ENCODE results near the gene PPP1R1B.

Gene PPP1R1B

GRCh38 chr17:39600288-39600996 is 26.3 kb upstream of the PPP1R1B start:
- DNase-seq (ENCODE audit: low read depth in 2 of 2): no peak

GRCh38 chr17:39600997-39601597 is 25.7 kb upstream of the PPP1R1B start:
- no peak for DNase-seq (ENCODE audit: low read depth in 2 of 2)

- DNase-seq (ENCODE audit: low read depth in 2 of 2): no peak
Observed at GRCh38 chr17:39601758-39602532, 24.8 kb upstream of the PPP1R1B start.

GRCh38 chr17:39602533-39603303 is 24.0 kb upstream of the PPP1R1B start:
- no peak for DNase-seq (ENCODE audit: low read depth in 2 of 2)

DNA sequence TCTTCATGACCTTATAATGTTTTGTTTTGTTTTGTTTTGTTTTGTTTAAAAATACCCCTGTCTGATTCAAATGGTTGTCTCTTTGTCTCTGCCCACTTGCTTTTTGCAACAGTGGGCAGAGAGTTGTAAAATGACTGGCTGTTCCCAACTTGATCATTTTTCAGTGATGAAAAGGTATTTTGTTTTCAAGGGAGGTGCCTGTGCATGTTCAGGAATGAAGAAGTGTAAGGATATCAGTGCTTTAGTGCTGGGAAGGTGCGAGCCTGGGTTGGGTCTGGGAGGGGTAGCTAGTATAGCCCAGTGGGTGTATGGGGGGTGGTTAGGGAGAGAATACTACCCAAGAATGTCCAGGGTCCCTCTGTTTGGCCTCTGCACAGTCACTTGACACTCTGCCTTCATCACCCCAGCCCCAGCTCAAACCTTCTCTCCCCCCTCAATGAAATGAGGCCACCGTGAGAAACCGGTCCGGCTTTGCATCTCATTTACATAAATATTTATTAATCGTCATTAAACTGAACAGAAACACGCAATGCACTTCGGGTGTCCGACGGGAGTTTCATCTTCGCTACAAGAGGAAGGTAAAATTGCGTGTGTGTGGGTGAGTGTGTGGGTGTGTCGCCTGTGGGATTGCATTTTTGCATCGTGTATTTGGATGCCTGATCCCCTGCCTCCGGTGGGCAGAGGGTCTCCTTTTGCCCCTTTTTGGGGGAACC is 23.3 kb upstream of the PPP1R1B start:
- no peak for DNase-seq (ENCODE audit: low read depth in 2 of 2)

DNA sequence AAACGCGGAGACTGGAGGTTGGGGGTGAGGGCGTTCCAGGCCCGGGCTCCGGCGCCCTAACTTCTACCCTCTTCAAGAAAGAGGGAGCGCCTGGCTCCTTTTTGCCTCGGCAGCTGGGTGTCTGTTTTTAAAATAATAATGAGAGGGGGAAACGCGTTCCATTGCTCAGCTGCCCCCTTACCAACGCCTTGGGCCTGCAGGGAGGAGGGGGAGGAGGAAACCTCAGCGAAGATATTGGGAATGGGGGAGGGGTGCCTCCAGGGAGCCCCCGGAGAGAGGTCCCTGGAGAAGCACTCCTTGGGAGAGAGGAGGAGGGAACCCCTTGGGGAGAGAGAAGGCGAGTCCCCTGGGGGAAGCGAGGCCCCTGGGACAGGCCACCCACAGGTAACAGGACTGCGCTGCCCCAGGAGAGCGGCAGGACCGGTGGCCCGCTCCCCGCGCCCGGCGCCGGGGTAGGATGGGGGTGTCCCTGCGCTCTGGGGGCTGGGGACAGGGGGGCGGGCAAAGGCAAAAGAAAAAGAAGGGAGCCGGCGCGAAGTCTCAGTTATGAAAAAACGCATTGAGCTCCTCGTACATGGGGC is 21.8 kb upstream of the PPP1R1B start:
- no peak for DNase-seq (ENCODE audit: low read depth in 2 of 2)

DNA sequence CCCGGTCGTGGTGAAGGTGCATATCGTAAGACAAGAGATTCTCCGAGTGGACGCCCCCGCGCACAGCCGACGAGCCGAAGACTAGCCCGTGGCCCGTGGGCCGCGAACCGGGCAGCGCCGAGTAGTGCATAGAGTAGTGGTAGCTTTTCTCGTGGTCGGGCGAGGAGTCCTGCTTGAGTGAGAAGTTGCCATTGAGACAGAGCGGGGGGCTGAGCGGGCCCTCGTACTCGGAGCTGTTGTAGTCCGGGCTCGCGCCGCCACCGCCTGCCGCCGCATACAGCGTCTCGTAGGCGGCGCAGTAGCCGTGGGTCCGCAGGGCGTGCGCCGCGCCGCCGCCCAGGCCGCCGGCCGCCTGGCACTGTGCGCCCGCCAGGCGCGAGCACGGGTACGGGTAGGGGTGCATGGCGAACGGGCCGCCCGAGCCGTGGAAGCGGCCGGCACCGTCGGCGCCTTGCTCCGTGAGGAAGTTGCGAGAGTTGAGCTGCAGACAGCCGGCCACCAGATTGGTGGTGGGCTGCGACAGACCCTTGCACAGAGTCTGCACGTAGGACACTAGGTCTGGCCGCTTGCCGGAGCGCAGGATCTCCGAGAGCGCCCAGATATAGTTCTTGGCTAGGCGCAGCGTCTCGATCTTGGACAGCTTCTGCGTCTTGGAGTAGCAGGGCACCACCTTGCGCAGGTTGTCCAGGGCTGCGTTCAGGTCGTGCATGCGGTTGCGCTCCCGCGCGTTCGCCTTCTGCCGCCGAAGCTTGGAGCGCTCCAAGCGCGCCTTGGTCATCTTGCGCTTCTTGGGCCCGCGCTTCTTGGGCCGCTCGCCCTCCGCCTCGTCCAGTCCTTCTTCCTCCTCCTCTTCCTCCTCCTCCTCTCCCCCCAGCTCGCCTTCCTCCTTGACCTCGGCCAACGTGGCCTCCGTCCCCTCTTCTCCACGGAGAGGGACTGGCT is 21.0 kb upstream of the PPP1R1B start:
- DNase-seq (ENCODE audit: low read depth in 2 of 2): no peak

- no peak for DNase-seq (ENCODE audit: low read depth in 2 of 2)
Observed at GRCh38 chr17:39606434-39607056, 20.2 kb upstream of the PPP1R1B start.

DNA sequence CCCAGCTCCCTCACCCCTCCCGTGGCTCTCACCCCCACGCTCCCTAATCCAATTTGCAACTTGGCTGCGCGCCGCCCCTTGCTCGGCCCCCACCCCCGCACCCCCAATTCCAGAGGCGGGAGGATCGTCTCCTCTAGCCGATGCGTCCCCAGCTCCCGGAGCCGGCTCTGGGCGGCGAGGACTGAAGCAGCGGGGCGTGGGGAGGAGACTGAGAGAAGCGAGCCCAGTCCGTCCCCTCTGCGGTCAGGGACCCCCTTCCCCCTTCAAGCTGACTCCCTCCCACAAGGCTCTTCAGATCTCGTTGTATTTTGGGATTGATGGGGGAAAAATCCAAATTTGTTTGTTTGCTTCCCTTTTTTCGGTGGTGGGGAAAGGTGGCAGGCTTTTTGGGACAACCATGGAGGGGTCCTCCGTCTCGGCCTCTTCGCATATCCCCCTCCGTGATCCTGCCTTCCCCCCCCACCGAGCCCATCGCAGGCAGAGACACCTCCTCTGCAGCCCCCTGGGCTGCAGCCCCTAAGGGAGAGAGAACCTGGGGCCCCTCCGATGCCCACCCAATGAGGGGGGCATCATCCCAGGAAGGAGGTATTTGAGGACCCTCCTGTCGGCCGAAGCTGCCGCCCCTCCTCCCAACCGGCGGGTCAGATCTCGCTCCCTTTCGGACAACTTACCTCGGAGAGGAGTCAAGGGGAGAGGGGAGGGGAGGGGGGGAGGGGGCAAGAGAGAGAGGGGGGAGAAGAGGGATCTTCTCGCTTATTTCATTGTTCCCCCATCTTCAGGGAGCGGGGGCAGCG is 19.5 kb upstream of the PPP1R1B start:
- no peak for DNase-seq (ENCODE audit: low read depth in 2 of 2)

DNA sequence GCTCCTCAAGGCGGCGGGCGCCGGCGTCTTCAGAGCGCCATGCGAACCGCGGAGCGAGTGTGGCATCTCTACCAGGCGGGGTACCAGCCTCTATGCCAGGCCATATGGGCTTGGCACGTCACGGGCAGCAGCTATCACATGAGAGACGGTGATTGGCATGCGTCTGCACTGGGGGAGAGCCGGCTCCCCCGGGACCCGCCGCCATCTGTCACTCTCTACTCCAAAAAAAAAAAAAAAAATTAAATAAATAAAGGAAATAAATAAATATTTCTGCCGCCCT is 19.0 kb upstream of the PPP1R1B start, which contains the start of gene NEUROD2:
NEUROD2 (minus strand) TSS at position 70 of the 280 bp plus-strand sequence. CDS start 1,321 bp downstream, outside the sequence.
- no peak for DNase-seq (ENCODE audit: low read depth in 2 of 2)

- DNase-seq (ENCODE audit: low read depth in 2 of 2): no peak
Observed at GRCh38 chr17:39608142-39608981, 18.4 kb upstream of the PPP1R1B start.

GRCh38 chr17:39609416-39610025 is 17.2 kb upstream of the PPP1R1B start:
- no peak for DNase-seq (ENCODE audit: low read depth in 2 of 2)

DNA sequence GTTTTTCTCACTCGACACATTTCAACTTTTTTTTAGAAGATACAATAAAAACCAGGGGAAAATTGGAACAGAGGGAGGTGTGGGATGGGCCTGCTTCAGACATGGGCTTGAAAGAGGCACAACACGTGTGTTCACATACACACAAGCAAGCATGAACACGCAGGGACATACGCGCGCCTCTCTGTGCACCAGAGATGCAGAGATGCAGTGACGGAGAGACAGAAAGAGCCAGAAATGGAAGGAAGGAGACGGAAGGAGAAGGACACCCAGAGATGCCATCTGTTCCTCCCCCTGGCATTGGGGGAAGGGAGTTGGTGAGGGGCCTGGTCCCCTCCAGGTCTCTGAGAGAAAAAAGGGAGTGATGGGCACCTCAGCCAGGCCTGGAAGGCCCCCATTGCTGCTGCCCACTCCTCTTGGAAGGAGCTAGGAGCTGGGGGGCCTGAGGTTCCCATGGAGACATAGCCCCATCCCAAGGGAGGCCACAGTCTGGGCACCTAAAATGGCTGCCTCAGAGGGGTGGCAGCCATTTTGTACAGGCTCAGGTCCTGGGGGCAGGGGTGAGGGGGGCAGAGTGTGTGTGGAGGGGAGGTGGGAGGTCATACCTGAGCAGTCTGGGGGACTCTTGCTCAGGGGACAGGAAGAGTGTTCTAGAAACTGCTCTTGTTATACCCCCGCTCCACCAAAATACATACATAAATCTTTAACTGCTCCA is 15.2 kb upstream of the PPP1R1B start:
- no peak for DNase-seq (ENCODE audit: low read depth in 2 of 2)

- no peak for DNase-seq (ENCODE audit: low read depth in 2 of 2)
Observed at GRCh38 chr17:39612291-39612894, 14.4 kb upstream of the PPP1R1B start.

DNA sequence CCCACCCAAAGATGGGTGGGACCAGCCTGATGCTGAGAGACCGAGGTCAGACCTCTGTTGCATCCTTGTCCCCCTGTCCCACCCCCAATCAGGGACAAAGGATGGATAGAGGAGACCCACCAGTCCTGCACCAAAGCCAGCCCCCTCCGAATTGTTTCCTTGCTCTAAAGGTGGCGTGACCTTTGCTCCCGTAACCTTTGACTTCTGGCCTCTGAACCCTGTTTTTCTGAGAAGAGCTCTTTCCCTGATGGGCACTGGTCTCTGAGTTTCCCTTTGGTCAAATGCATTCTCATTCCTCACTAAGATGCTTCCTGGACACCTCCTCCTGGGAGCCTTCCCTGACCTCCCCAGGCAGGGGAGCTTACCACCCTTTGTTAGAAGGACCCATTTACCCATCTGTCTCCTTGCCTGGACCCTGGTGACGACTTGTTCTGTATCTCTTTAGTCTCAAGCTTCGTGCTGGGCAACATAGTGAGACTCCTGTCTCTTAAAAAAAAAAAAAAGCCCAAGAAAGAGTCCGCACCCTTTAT is 13.8 kb upstream of the PPP1R1B start:
- DNase-seq (ENCODE audit: low read depth in 2 of 2): no peak

DNA sequence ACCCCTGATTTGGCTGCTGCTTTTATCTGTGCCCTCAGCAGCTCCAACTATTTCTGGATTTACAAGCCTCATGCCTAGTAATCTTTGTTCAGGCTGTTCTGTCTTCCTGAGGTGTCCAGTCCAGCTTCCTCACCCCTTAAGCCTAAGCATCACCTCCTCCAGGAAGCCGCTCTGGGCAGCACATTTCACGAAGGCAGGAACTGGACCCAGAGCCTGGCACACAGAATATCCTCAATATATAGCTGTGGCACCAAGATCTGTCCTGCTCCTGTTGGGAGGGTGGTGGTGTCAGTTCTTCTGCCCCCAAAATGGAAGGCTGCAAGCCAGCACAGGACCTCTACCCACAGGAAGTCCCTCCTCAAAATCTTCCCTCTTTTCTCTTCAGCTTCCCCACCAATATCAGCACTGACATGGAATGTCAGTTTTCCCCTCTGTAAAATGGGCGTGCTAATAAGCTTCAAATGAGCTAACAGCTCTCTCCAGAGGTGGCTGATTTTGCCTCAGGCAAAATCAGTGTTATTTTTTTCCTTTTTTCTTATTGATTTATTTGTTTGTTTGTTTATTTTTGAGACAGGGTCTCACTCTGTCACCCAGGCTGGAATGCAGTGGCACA is 12.1 kb upstream of the PPP1R1B start:
- DNase-seq (ENCODE audit: low read depth in 2 of 2): no peak

Data from activated CD4-positive, alpha-beta T cell treated with anti-CD3 and anti-CD28 coated beads for 24 hours (primary cell).